MM.1S (cell line): ENCODE measurements around the gene LMO1.

Experiments used
- DNase-seq: peaks from one replicate; pipeline ENCODE4 v3.0.0-alpha.2; 2015
- H2AFZ ChIP-seq: fragments of 300-600 bp; sonication (generic); 2 replicates; pipeline ENCODE4 v1.6.0; 2016; ENCODE audit warnings: antibody characterized with exemption, low read length
- H3F3A ChIP-seq: fragments of 300-600 bp; sonication (generic); 2 replicates; pipeline ENCODE4 v1.6.1; 2016; ENCODE audit warnings: mild to moderate bottlenecking, antibody characterized with exemption, low read length, moderate library complexity, mixed read lengths; ENCODE audit not compliant: insufficient read depth
- H3K27ac ChIP-seq: fragments of 300-600 bp; sonication (generic); 2 replicates; pipeline ENCODE4 v1.5.1; 2016; ENCODE audit warnings: mild to moderate bottlenecking, low read length
- H3K27me3 ChIP-seq: fragments of 300-600 bp; sonication (generic); replicated peaks from 2 replicates; pipeline ENCODE4 v1.6.0; 2016; ENCODE audit warnings: low read length; ENCODE audit not compliant: insufficient read depth
- H3K36me3 ChIP-seq: fragments of 300-600 bp; sonication (generic); replicated peaks from 2 replicates; pipeline ENCODE4 v1.6.1; 2016; ENCODE audit warnings: mild to moderate bottlenecking, low read length, mixed read lengths; ENCODE audit not compliant: insufficient read depth
- H3K4me1 ChIP-seq: fragments of 300-600 bp; sonication (generic); 2 replicates; pipeline ENCODE4 v1.6.1; 2016; ENCODE audit warnings: low read length, mixed read lengths
- H3K4me2 ChIP-seq: fragments of 300-600 bp; sonication (generic); 2 replicates; pipeline ENCODE4 v1.6.0; 2016; ENCODE audit warnings: low read depth, low read length
- H3K4me3 ChIP-seq: fragments of 300-600 bp; sonication (generic); 2 replicates; pipeline ENCODE4 v1.5.1; 2016; ENCODE audit warnings: low read length, mixed read lengths
- H3K79me2 ChIP-seq: fragments of 300-600 bp; sonication (generic); 2 replicates; pipeline ENCODE4 v1.6.1; 2016; ENCODE audit warnings: mixed run types, low read length, mixed read lengths
- H3K9ac ChIP-seq: fragments of 300-600 bp; sonication (generic); 2 replicates; pipeline ENCODE4 v1.6.1; 2016; ENCODE audit warnings: low read length, mixed read lengths
- H3K9me2 ChIP-seq: fragments of 300-600 bp; sonication (generic); replicated peaks from 2 replicates; pipeline ENCODE4 v1.6.1; 2016; ENCODE audit warnings: mild to moderate bottlenecking, low read length, mixed read lengths; ENCODE audit not compliant: insufficient read depth
- H3K9me3 ChIP-seq: fragments of 300-600 bp; sonication (generic); replicated peaks from 2 replicates; pipeline ENCODE4 v1.6.1; 2016; ENCODE audit warnings: mild to moderate bottlenecking, low read length, mixed read lengths; ENCODE audit not compliant: insufficient read depth
- H4K20me1 ChIP-seq: fragments of 300-600 bp; sonication (generic); 2 replicates; pipeline ENCODE4 v1.6.1; 2016; ENCODE audit warnings: mild to moderate bottlenecking, low read length, moderate library complexity, mixed read lengths; ENCODE audit not compliant: insufficient read depth
- CTCF ChIP-seq: fragments of 300-600 bp; sonication (generic); IDR thresholded peaks from 2 replicates; pipeline ENCODE4 v1.5.1; 2016; ENCODE audit warnings: antibody characterized with exemption, low read length, mixed read lengths
- EZH2 ChIP-seq: fragments of 300-600 bp; sonication (generic); optimal IDR thresholded peaks from 2 replicates; pipeline ENCODE3; 2017; ENCODE audit warnings: low read depth, mild to moderate bottlenecking, antibody characterized with exemption, low read length, mixed read lengths
- EZH2phosphoT487 ChIP-seq: fragments of 300-600 bp; sonication (generic); IDR thresholded peaks from 2 replicates; pipeline ENCODE4 v1.6.1; 2018; ENCODE audit warnings: antibody characterized with exemption, low read length

LMO1 gene

GRCh38 chr11:8290081-8290810 lies 26.6 kb upstream of the LMO1 start:
- Histone ChIP-seq H4K20me1 (no peaks in the 10 kb centered on the region), H3K4me3 (no peak overlapping the region), H3F3A (no peaks in the 10 kb centered on the region), H3K79me2 (no peaks in the 10 kb centered on the region), H3K36me3 (no peaks in the 10 kb centered on the region), H3K4me1 (no peaks in the 10 kb centered on the region), H3K4me2 (no peak overlapping the region), H3K9ac (no peak overlapping the region), H3K27ac (no peak overlapping the region), H3K9me2 (no peaks in the 10 kb centered on the region), H3K27me3 (no peaks in the 10 kb centered on the region), H3K9me3 (no peaks in the 10 kb centered on the region), H2AFZ (no peak overlapping the region)
- no peak for DNase-seq
- TF ChIP-seq EZH2phosphoT487 (no peak), EZH2 (no peak), CTCF (no peak)

- H2AFZ ChIP-seq = no peak overlapping the region
- no peaks in the 10 kb centered on the region for H3K27me3 ChIP-seq
- no peaks in the 10 kb centered on the region for H3K9me3 ChIP-seq
- no peaks in the 10 kb centered on the region for H3K79me2 ChIP-seq
- no peak overlapping the region for H3K27ac ChIP-seq
- no peak for DNase-seq
- H3F3A ChIP-seq = no peaks in the 10 kb centered on the region
- H3K4me2 ChIP-seq = no peak overlapping the region
- H3K9me2 ChIP-seq = no peaks in the 10 kb centered on the region
- no peaks in the 10 kb centered on the region for H3K36me3 ChIP-seq
- no peak overlapping the region for H3K9ac ChIP-seq
- TF ChIP-seq EZH2phosphoT487 (no peak), EZH2 (no peak), CTCF (no peak)
- H4K20me1 ChIP-seq = no peaks in the 10 kb centered on the region
- H3K4me1 ChIP-seq = no peaks in the 10 kb centered on the region
- no peak overlapping the region for H3K4me3 ChIP-seq
Measured at GRCh38 chr11:8289492-8289918, 25.8 kb upstream of the LMO1 start.

GRCh38 chr11:8288824-8289491 lies 25.3 kb upstream of the LMO1 start:
- H3K9me2 ChIP-seq = no peaks in the 10 kb centered on the region
- H3K9ac ChIP-seq = no peak overlapping the region
- H2AFZ ChIP-seq = no peak overlapping the region
- no peaks in the 10 kb centered on the region for H3K79me2 ChIP-seq
- no peaks in the 10 kb centered on the region for H4K20me1 ChIP-seq
- no peaks in the 10 kb centered on the region for H3K27me3 ChIP-seq
- TF ChIP-seq EZH2 (no peak), EZH2phosphoT487 (no peak), CTCF (no peak)
- H3F3A ChIP-seq = no peaks in the 10 kb centered on the region
- no peaks in the 10 kb centered on the region for H3K9me3 ChIP-seq
- DNase-seq = no peak
- no peak overlapping the region for H3K4me3 ChIP-seq
- no peak overlapping the region for H3K4me2 ChIP-seq
- no peaks in the 10 kb centered on the region for H3K4me1 ChIP-seq
- no peak overlapping the region for H3K27ac ChIP-seq
- no peaks in the 10 kb centered on the region for H3K36me3 ChIP-seq
